Measurements from ENCODE around the gene FAM13B.
"Not testable (repeated sequence)": the region's sequence is repeated elsewhere in the genome, so short reads cannot be mapped to it uniquely, and the experiment has no call there.

FAM13B gene

GRCh38 chr5:137975208-137975607 is 57.7 kb downstream of the FAM13B start:
- DNase-seq (ENCODE audit: low spot score): no peak

GRCh38 chr5:137970384-137970783 is 62.5 kb downstream of the FAM13B start:
- DNase-seq (ENCODE audit: low spot score): not testable (repeated sequence)

GRCh38 chr5:137960819-137961218 is 72.1 kb downstream of the FAM13B start:
- DNase-seq (ENCODE audit: low spot score): no peak

GRCh38 chr5:137960141-137960540 is 72.7 kb downstream of the FAM13B start:
- no peak for DNase-seq (ENCODE audit: low spot score)

- DNase-seq (ENCODE audit: low spot score): no peak
These were observed 73.4 kb downstream of the FAM13B start for GRCh38 chr5:137959488-137959887.

- no peak for DNase-seq (ENCODE audit: low spot score)
These were observed 74.9 kb downstream of the FAM13B start for GRCh38 chr5:137957948-137958347.

- peak; percentile 13 for DNase-seq (ENCODE audit: low spot score)
These were observed 78.6 kb downstream of the FAM13B start for GRCh38 chr5:137954131-137954879.

GRCh38 chr5:137945825-137946224 is 87.1 kb downstream of the FAM13B start:
- no peak for DNase-seq (ENCODE audit: low spot score)

GRCh38 chr5:137944280-137944679 is 88.6 kb downstream of the FAM13B start:
- DNase-seq (ENCODE audit: low spot score): not testable (repeated sequence)

- DNase-seq (ENCODE audit: low spot score): no peak
These were observed 93.5 kb downstream of the FAM13B start for GRCh38 chr5:137939331-137939730.

- DNase-seq (ENCODE audit: low spot score): no peak
These were observed 94.1 kb downstream of the FAM13B start for GRCh38 chr5:137938751-137939143.

- DNase-seq (ENCODE audit: low spot score): no peak
These were observed 94.7 kb downstream of the FAM13B start for GRCh38 chr5:137937994-137938750.

GRCh38 chr5:137935694-137936093 is 97.2 kb downstream of the FAM13B start:
- DNase-seq (ENCODE audit: low spot score): no peak

- no peak for DNase-seq (ENCODE audit: low spot score)
These were observed 97.7 kb downstream of the FAM13B start for GRCh38 chr5:137935190-137935589.

- no peak for DNase-seq (ENCODE audit: low spot score)
These were observed 99.4 kb downstream of the FAM13B start for GRCh38 chr5:137933491-137933911.

- no peak for DNase-seq (ENCODE audit: low spot score)
These were observed 100.1 kb downstream of the FAM13B start for GRCh38 chr5:137932800-137933199.

GRCh38 chr5:137923856-137924255 is 109.0 kb downstream of the FAM13B start:
- DNase-seq (ENCODE audit: low spot score): no peak

GRCh38 chr5:137921931-137922330 is 110.9 kb downstream of the FAM13B start:
- DNase-seq (ENCODE audit: low spot score): no peak

GRCh38 chr5:137916923-137917322 is 116.0 kb downstream of the FAM13B start:
- no peak for DNase-seq (ENCODE audit: low spot score)

GRCh38 chr5:137914758-137915157 is 118.1 kb downstream of the FAM13B start:
- DNase-seq (ENCODE audit: low spot score): no peak

- DNase-seq (ENCODE audit: low spot score): no peak
These were observed 130.3 kb downstream of the FAM13B start for GRCh38 chr5:137902408-137903133.

GRCh38 chr5:137901011-137901817 is 131.7 kb downstream of the FAM13B start:
- DNase-seq (ENCODE audit: low spot score): no peak

Measured in COLO829 (cell line).